Measurements from ENCODE around the gene SLC45A3.

The SLC45A3 gene

DNA sequence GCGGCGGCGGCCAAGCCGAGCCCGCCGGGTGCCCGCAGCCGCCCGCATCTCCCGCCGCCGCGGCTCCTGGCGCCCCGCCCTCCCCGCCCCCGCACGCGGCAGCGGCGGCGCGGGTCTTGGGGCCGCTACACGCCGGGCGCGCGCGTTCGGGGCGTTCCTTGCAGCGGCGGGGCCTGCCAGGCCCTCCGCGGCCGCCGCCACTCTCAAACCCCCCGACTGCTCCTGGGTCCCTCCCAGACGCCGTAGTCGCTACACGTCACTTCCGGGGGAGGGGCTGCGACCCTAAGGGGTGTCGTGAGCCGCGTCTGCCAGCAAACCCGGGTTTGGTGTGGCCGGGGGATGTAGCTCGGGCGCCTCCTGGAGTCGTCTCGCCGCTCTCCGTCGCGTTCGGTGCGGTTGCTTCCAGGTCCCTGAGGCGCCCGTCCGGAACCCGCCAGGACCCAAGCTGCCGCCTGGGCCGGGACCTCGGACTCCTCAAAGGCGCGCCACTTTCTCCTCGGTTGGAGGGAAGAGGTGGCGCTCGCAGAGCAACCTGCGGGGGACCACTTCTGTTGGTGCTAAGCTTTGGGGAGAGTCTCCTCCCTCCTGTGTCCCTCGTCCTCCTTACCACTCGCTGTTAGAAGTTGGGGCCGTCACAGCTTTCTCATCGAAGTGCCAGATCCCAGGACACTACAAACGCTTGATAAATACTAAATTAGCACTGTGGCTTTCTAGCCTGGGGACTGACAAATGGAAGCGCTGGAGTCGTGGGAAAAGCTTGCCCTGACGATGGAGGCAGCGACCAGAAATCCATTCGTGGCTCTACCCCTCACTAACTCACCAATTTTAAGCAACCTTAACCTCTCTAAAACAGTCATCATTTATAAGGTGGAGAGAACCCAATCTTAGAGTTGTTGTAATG lies 48.3 kb downstream of the SLC45A3 start, which contains the start of gene ELK4:
ELK4 (minus strand) TSS at position 244 of the 901 bp plus-strand sequence. CDS start 8,129 bp downstream, outside the sequence.
- peak; percentile 91 for DNase-seq

DNA sequence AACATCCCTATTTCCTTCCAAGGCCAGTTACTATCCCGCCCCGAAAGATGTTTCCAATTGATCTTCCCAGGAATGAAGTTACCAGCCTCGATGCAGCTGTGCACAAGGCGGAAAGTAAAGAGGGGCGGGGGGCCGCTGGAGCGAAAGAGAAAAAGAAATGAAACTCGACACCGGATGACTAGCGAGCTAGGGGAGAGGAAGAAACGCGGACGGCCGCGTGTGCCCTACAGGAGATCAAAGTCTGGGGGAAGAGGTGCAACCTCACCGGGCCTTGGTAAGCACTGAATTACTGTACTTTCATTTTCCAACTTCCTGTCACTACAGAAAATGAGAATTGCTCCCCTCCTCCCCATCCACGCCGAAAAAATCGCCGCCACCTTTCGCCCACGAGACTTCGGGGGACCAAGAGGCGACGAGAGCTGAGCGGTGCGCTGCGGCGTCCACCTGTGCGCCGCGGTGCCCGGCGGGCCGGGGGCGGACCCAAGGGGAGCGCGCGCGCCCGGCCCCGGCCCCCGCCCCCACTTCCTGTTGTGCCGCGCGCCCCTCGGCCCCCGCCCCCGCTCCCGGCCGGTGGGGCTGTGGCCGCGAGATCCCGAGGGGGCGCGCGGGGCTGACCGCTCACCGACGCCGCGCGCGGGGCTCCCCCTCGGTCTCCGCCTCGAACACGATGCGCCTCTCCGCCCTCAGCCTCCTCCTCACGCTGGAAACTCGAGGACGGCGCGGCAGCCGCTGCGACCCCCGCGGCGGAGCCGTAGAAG lies 49.1 kb downstream of the SLC45A3 start:
- peak; percentile 52 for DNase-seq

DNA sequence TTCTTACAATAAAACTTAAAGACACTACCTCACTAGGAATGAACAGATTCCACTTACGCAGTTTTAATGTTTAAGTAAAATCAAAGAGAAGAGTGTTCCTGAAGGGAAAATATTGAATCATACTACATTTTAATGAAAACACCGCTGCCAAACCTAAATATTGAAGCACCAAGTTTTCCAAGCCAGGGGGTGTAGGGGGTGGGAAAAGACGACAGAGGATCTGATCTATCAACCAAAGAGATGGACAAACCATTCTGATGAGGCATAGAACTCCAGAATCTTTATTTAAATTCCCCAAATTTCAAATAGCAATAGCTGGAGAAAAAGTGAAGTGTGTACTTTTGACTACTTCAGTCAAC lies 49.7 kb downstream of the SLC45A3 start:
- no peak for DNase-seq

DNA sequence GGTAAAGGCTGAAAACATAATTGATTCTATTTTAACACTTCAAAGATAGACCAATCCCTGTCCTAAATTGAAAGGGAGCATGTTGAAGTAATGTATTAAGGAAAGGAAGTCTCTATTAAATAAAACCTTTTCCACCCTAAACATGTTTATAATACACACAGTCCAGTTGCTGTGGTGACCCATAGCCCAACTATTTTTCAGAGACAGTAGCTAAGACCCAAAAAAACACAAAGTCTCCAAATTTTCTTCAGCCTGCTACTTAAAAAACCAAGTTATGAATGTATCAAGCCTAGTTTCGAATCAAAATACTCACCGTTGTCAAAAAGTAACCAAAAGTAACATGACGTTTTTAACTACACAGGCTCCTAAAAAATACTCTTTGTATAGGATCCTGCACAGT lies 50.1 kb downstream of the SLC45A3 start:
- DNase-seq = peak; percentile 25

DNA sequence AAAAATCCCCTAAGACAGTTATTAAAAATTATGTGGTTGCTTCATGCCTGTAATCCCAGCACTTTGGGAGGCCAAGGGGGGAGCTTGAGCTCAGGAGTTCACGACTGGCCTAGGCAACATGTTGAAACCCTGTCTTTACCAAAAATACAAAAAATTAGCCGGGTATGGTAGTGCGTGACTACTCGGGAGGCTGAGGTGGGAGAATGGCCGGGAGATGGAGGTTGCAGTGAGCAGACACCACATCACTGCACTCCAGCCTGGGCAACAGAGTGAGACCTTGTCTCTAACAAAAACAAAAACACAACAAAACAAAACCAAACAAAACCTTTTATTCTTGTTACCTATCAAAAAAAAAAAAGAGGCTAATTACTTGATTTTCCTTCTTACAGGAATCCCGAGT lies 50.6 kb downstream of the SLC45A3 start:
- DNase-seq = no peak

DNA sequence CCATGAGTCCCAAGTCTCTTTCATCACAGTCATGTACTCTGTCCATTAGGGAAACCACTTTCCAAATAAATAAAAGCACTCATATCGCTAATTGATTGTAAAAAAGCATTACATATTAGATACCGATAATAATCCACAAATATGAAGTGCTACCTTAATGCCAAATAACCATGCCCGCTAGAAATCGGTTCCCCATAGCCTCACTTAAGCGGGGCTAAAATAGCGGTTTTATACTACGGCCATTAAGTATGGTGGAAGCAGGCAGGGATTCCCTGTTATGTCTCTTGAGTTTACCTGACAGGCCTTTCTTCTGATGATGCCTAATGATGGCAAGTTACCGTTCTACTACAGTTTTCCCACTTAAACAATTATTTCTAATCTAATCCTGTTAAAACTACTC lies 52.4 kb downstream of the SLC45A3 start:
- no peak for DNase-seq

DNA sequence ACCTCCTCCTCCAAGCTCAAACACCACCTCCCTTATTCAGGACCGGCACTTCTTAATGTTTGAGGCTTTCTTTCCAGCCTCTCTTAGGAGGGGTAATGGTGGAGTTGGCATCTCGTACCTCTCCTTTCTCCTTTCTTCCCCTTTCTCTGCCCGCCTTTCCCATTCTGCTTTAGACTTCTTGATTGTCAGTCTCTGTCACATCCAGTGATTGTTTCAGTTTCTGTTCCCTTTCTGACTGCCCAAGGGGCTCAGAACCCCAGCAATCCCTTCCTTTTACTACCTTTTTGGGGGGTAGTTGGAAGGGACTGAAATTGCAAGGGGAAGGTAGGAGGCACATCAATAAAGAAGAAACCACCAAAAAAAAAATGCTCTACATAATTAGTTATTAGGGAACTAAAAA lies 54.1 kb downstream of the SLC45A3 start:
- no peak for DNase-seq

DNA sequence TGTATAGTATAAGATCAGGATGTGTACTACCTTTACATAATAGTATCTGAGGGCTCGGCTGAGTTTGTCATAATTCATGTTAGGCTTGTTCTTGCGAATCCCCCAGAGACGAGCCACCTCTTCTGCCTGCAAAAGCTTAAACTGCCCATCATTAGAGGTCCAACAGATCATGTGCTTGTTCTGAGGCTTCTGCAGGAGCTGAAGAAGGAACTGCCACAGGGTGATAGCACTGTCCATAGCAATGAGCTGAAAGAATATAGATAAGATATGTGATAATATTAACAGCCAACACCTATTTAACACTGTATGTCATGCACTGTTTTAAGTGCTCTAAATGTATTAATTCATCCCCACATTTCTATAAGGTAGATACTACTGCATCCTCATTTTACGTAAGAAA lies 56.7 kb downstream of the SLC45A3 start:
- no peak for DNase-seq

DNA sequence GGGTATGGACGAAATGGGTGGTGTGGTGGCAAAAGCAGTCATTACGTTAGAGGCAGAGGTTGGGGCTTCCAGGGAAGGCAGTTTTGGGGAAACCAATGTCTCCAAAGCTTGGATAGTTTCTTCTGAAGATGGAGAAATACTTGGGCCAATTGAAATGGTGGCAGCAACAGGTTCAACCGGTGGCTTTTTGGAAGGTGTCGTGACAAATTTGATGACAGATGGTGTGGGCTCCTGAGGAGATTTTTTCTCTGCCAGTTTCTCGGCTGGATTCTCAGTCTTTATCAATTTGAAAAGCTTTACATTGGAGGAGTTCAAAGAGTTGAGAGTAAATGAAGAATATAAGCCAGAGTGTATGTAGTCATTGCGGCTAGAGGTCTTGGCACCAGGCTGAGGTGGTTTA lies 60.0 kb downstream of the SLC45A3 start:
- no peak for DNase-seq

DNA sequence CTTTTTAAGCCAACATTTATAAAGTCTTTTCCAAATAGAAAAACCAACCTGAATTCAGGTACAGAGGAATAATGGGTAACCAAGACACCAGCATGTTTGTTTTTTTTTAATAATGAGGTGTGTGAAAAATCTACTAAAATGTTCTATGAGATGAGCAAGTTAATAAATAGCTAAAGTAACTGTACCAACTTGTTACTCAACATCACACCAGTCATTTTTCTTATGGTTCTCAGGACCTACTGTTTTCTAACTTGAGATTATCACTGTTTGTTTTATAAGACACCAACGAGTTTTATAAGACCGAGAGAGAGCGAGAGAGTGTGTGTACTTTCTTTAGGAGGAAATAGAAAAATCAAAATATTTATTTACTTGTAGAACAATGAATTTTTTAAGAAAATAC lies 60.9 kb downstream of the SLC45A3 start:
- DNase-seq = no peak

DNA sequence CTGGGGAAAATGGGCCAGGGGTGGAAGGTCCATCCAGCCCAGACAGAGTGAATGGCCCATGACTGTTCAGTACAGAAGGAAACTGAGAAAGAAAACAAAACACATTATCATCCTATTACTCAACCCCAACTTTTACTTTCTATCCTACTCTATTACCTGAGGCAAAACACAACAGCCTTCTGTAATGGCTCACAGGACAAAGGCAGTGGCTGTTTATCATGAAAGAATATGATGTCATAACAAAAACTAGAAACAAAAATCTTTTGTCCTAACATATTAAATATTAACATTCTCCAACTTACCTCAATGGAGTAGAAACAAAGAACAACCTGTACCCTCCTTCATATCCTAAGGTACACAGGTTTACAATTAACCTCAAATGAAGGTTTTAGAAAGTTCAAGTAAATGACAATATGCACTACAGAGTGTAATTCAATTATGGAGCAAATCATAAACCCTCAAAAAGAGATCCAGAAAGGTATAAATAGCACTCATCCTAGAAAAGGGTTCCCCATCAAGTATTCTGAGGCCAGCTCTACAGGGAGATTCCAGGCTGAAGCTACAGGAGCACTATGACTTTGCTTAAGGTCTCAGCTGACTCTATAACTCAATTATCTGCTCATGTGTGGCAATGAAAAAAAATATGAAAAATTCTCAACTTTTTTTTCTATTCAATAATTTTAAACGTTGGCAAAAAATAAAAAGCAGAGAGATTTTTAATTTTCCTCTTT lies 63.6 kb downstream of the SLC45A3 start:
- no peak for DNase-seq

DNA sequence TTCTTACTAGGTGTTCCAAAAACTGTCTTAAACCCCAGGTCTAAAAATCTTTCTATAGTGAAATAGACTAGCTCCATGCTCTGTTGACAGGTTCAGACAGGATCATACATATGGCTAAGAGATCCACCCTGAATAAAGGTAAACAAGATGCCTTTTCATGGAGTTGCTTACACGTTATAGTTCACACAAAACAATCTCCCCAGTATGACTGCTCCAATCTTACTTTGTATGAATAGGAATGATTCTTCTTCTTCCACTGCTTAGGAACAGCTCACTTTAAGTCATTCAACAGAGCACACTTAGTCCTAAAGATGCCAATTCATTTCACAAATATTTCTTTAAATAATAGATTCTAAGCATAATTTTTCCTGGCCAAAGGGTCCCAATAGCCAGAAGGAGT lies 64.5 kb downstream of the SLC45A3 start:
- no peak for DNase-seq

DNA sequence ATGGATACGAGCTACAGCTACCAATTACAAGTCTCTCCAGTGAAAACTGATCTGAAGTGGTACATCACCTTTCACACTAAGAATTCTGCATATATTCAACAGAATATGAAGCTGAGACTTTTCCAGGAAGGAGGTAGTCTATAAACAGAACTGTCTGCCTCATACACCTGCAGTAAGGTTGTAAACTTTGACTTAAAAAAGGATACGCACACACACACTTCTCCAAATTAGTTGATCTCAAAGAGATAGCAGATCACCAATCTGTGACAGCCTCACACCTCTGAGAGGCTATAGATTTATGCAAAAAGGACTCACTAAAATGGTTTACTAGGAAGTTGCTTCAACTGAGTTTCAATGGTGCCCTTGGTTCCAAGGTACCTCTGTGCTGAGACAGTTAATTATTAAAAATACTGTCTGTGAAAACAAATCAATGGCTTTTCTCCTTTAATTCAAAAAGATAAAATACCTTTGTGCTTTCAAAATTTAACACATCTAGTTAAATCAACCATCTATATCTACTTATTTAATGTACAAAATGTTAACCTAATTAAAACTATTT lies 66.4 kb downstream of the SLC45A3 start:
- DNase-seq = no peak

DNA sequence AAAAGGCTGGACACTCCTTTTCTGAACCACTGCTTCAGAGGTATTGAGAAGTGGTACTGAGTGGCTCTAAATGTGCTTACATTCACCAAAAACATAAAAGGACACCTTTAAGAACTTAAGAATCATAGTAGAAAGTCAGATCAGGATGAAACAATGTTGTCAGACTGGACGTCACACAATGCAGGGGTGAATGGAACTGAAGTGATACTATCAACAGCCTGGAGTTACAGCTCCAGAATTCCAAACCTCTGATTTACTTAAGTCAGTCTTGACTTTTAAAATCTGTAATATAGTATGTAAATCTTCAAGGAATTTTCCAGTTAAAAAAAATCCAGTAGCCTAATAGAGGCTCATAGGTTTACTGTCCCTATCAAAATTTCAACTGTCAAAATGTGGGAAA lies 67.8 kb downstream of the SLC45A3 start:
- DNase-seq = no peak

DNA sequence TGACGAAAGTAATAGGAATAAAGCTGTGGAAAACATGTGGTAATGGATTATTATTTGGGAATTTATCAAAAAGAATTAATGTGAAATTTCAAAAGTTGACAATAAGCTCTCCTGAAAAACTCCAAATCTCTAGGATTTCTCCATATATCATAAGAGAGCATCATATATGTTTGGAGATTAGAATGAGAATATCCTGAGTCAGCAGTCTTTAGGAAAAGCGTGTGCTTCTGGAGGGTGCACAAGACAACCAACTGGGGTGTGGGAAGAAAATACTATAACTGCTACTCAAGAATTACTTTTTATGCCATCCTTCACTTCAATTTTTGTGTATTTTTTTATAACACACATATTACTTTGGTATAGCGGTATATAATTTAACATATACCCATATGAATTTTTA lies 68.2 kb downstream of the SLC45A3 start:
- no peak for DNase-seq

DNA sequence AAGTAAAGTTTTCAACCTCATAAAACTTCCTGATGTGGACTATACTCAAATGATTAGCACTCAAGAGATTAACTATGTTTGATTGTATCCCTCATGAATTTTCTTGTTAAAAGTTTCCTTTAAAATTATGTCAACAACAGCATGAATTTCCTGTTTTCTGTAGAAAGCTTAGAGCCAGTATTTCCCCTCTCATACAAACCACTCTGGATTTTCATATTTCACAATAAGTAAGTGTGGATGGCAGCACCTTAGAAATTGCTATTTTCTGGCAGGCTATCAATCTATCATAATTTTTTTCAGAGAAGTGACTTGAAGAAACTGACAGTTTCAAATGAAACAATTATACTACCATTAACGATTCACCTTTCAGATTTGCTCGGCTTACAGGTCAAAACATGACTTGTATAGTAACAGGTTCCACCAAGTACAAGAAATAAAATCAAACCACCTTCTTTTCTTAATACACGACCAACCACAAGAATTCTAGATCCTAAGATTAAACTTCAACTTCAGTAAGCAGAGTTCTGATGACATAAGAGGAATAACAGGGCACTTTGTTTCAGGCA lies 69.3 kb downstream of the SLC45A3 start:
- no peak for DNase-seq

DNA sequence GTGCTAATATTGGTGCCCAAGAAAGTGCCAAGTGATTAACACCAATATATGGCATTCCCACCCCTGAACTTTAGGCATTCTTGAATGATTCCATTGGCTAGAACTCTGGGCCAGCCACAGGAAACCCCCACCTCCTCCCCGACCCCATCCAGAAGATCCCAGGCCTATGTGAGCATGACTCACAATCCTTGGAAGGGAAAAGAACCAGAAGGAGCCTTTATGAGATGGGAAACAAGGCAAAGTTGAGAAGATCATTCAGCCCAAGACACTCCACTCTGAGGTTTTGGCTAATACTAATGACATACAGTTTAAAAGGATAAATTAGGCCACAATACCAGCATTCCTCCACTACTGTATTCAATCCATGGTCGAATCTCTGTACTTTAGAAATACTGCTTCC lies 70.3 kb downstream of the SLC45A3 start:
- no peak for DNase-seq

All from amniotic stem cell (primary cell).